Loucy (cell line): ENCODE measurements around the gene IFNGR1.
"Not testable (repeated sequence)": the region's sequence is repeated elsewhere in the genome, so short reads cannot be mapped to it uniquely, and the experiment has no call there.

Source experiments
- H2AFZ ChIP-seq: fragments of 200-600 bp; sonication (generic); 2 replicates; pipeline ENCODE4 v1.6.0; 2016; ENCODE audit warnings: antibody characterized with exemption, mild to moderate bottlenecking, low read length, moderate library complexity
- H3F3A ChIP-seq: fragments of 200-600 bp; 2 replicates; pipeline ENCODE4 v1.6.0; 2016; ENCODE audit warnings: antibody characterized with exemption, low read depth, mild to moderate bottlenecking
- H3K27me3 ChIP-seq: fragments of 200-600 bp; sonication (generic); 2 replicates; pipeline ENCODE4 v1.6.1; 2014; ENCODE audit warnings: low read length, mild to moderate bottlenecking; ENCODE audit not compliant: insufficient read depth, poor library complexity, severe bottlenecking
- H3K36me3 ChIP-seq: fragments of 200-600 bp; sonication (generic); 2 replicates; pipeline ENCODE4 v1.6.1; 2016; ENCODE audit warnings: low read length; ENCODE audit not compliant: insufficient read depth
- H3K4me1 ChIP-seq: fragments of 200-600 bp; sonication (generic); 2 replicates; pipeline ENCODE4 v1.5.1; 2014; ENCODE audit warnings: low read length, mild to moderate bottlenecking; ENCODE audit not compliant: insufficient read depth, poor library complexity, severe bottlenecking
- H3K4me2 ChIP-seq: fragments of 200-600 bp; sonication (generic); 2 replicates; pipeline ENCODE4 v1.6.0; 2014; ENCODE audit warnings: antibody characterized with exemption, low read length, low read depth, mild to moderate bottlenecking; ENCODE audit not compliant: poor library complexity, severe bottlenecking
- H3K4me3 ChIP-seq: fragments of 200-600 bp; sonication (generic); 2 replicates; pipeline ENCODE4 v1.5.1; 2014; ENCODE audit warnings: low read length, mild to moderate bottlenecking, mixed read lengths; ENCODE audit not compliant: poor library complexity, severe bottlenecking
- H3K79me2 ChIP-seq: fragments of 200-600 bp; sonication (generic); 2 replicates; pipeline ENCODE4 v1.6.1; 2014; ENCODE audit warnings: low read length; ENCODE audit not compliant: insufficient read depth
- H3K9ac ChIP-seq: fragments of 200-600 bp; sonication (generic); 2 replicates; pipeline ENCODE4 v1.6.0; 2014; ENCODE audit warnings: mild to moderate bottlenecking, low read depth, low read length, moderate library complexity; ENCODE audit not compliant: poor library complexity, severe bottlenecking
- H3K9me2 ChIP-seq: fragments of 200-600 bp; sonication (generic); replicated peaks from 2 replicates; pipeline ENCODE4 v1.6.1; 2016; ENCODE audit warnings: low read depth, low read length, mixed read lengths
- H3K9me3 ChIP-seq: fragments of 200-600 bp; sonication (generic); 2 replicates; pipeline ENCODE4 v1.6.1; 2014; ENCODE audit warnings: mild to moderate bottlenecking, antibody characterized with exemption, low read length, low read depth; ENCODE audit not compliant: insufficient read depth
- H4K20me1 ChIP-seq: fragments of 200-600 bp; sonication (generic); 2 replicates; pipeline ENCODE4 v1.6.0; 2014; ENCODE audit warnings: antibody characterized with exemption, low read length, mild to moderate bottlenecking; ENCODE audit not compliant: insufficient read depth, poor library complexity, severe bottlenecking
- EZH2phosphoT487 ChIP-seq: fragments of 200-600 bp; IDR thresholded peaks from 2 replicates; pipeline ENCODE4 v1.6.1; 2018; ENCODE audit warnings: antibody characterized with exemption, mild to moderate bottlenecking, moderate library complexity, borderline replicate concordance
- TF ChIP-seq, protein P1 (sequence below): fragments of 200-600 bp; sonication (generic); conservative IDR thresholded peaks from 2 replicates; pipeline ENCODE4 v1.5.1; 2014; ENCODE audit warnings: mild to moderate bottlenecking, antibody characterized with exemption, low read length

IFNGR1 gene

GRCh38 chr6:137217801-137218472 is 1.2 kb downstream of the IFNGR1 start:
- Histone ChIP-seq H4K20me1 (no peaks in the 10 kb centered on the region), H3K9me3 (no peaks in the 10 kb centered on the region), H3K36me3 (no peaks in the 10 kb centered on the region), H2AFZ (no peak overlapping the region), H3K4me3 (peak overlapping the region; percentile 86), H3K9me2 (no peaks in the 10 kb centered on the region), H3K4me1 (peaks cover 37% of the 10 kb centered on the region), H3K9ac (peak overlapping the region; percentile 66), H3K27me3 (no peaks in the 10 kb centered on the region), H3F3A (no peaks in the 10 kb centered on the region), H3K4me2 (peak overlapping the region; percentile 89), H3K79me2 (peaks cover 26% of the 10 kb centered on the region)
- no peak for TF ChIP-seq EZH2phosphoT487
- TF ChIP-seq, protein P1, sequence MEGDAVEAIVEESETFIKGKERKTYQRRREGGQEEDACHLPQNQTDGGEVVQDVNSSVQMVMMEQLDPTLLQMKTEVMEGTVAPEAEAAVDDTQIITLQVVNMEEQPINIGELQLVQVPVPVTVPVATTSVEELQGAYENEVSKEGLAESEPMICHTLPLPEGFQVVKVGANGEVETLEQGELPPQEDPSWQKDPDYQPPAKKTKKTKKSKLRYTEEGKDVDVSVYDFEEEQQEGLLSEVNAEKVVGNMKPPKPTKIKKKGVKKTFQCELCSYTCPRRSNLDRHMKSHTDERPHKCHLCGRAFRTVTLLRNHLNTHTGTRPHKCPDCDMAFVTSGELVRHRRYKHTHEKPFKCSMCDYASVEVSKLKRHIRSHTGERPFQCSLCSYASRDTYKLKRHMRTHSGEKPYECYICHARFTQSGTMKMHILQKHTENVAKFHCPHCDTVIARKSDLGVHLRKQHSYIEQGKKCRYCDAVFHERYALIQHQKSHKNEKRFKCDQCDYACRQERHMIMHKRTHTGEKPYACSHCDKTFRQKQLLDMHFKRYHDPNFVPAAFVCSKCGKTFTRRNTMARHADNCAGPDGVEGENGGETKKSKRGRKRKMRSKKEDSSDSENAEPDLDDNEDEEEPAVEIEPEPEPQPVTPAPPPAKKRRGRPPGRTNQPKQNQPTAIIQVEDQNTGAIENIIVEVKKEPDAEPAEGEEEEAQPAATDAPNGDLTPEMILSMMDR = no peak

DNA sequence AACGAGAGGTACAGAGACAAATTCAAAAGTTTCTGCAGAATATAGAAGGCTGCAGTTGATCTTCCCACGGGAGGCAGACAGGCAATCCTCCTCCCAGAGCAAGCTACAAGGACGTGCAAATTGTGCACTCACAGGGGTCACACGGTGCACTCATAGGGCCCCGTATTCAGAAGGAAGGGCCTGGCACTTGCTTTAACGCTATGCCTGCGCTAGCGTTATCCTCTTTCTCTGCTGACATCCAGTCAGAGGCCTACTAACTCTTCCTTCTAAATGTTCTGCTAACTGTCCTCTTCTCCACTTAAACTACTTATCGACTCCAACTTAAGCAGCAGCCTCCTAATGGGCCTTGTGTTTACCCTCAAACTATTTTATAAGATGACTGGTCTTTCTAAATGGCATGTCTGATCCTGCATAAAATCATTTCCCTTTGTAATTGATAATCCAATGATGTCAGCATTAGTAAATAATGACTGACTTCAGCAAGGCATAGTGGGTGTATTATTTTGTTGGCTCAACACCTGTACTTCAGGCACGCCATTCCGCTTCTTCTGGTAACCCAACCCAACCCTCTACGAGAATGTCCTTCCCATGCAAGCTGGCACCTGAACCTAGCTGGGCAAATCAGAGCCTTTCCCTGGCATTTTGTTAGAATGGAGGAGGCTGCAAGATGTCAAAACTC is 2.2 kb downstream of the IFNGR1 start:
- H3K27me3 ChIP-seq = no peaks in the 10 kb centered on the region
- no peaks in the 10 kb centered on the region for H4K20me1 ChIP-seq
- peak overlapping the region; percentile 86 for H3K4me3 ChIP-seq
- peaks cover 26% of the 10 kb centered on the region for H3K79me2 ChIP-seq
- H3K9me3 ChIP-seq = no peaks in the 10 kb centered on the region
- no peaks in the 10 kb centered on the region for H3K9me2 ChIP-seq
- H3K9ac ChIP-seq = no peak overlapping the region
- no peaks in the 10 kb centered on the region for H3F3A ChIP-seq
- H2AFZ ChIP-seq = no peak overlapping the region
- no peak for TF ChIP-seq EZH2phosphoT487
- TF ChIP-seq, protein P1 = no peak
- H3K4me2 ChIP-seq = peak overlapping the region; percentile 89
- H3K4me1 ChIP-seq = peaks cover 31% of the 10 kb centered on the region
- H3K36me3 ChIP-seq = no peaks in the 10 kb centered on the region

- Histone ChIP-seq H3F3A (no peaks in the 10 kb centered on the region), H3K4me2 (peak overlapping the region; percentile 89), H3K9me2 (no peaks in the 10 kb centered on the region), H3K4me1 (peaks cover 31% of the 10 kb centered on the region), H3K36me3 (no peaks in the 10 kb centered on the region), H3K27me3 (no peaks in the 10 kb centered on the region), H3K79me2 (peaks cover 26% of the 10 kb centered on the region), H3K4me3 (peak overlapping the region; percentile 86), H3K9ac (no peak overlapping the region), H3K9me3 (0 out of 2 replicates have a peak, but pooled peaks cover 3% of the 10 kb centered on the region), H4K20me1 (no peaks in the 10 kb centered on the region), H2AFZ (no peak overlapping the region)
- TF ChIP-seq, protein P1 = no peak
- no peak for TF ChIP-seq EZH2phosphoT487
Measured at GRCh38 chr6:137216106-137216505, 3.1 kb downstream of the IFNGR1 start.

DNA sequence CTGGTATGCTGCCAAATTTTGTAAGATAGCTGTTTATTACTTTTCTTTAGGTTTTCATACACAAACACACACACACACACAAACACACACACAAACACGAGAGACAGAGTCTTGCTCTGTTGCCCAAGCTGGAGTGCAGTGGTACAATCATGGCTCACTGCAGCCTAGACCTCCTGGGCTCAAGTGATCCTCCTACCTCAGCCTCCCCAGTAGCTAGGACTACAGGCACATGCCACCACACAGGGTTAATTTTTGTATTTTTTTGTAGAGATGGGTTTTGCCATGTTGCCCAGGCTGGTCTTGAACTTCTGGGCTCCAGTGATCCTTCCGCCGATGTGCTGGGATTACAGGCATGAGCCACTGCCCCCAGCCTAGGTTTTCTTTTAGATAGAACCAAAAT is 3.6 kb downstream of the IFNGR1 start:
- not testable (repeated sequence) for H4K20me1 ChIP-seq, H3K36me3 ChIP-seq, H3K27me3 ChIP-seq, H3K9me3 ChIP-seq, H3K9me2 ChIP-seq, H3K4me3 ChIP-seq, H2AFZ ChIP-seq, H3K9ac ChIP-seq, H3F3A ChIP-seq
- H3K4me2 ChIP-seq = peak overlapping the region; percentile 15
- H3K79me2 ChIP-seq = peaks cover 26% of the 10 kb centered on the region
- H3K4me1 ChIP-seq = peaks cover 31% of the 10 kb centered on the region
